Stimulated activated memory B cell treated with anti-CD40 and anti-IgM and Interleukin-4, amounts not matched to agents 10 μg/mL and 1 μg/mL and 100 μg/mL, for 72 hours (primary cell): Measurements from ENCODE around the gene DAB1.
A peak's percentile ranks its signal among the peaks of the same experiment; 100 is the strongest.

Experiments
- ATAC-seq: fragments of 150-1000 bp; cut with Tn5 transposase; 2 replicates; pipeline ENCODE4 v1.10.0; 2021
- H3K27ac Mint-ChIP-seq: one replicate; pipeline ENCODE4 v1.8.0; 2022; ENCODE audit warnings: mild to moderate bottlenecking, mixed read lengths
- H3K27me3 Mint-ChIP-seq: one replicate; pipeline ENCODE4 v1.8.0; 2022; ENCODE audit warnings: mixed read lengths
- H3K36me3 Mint-ChIP-seq: one replicate; pipeline ENCODE4 v1.8.0; 2022; ENCODE audit warnings: mixed read lengths
- H3K4me1 Mint-ChIP-seq: one replicate; pipeline ENCODE4 v1.8.0; 2022; ENCODE audit warnings: mixed read lengths
- H3K4me3 Mint-ChIP-seq: one replicate; pipeline ENCODE4 v1.8.0; 2022; ENCODE audit warnings: mild to moderate bottlenecking, moderate library complexity, mixed read lengths
- H3K9me3 Mint-ChIP-seq: one replicate; pipeline ENCODE4 v1.8.0; 2022; ENCODE audit warnings: mixed read lengths

Gene DAB1

DNA sequence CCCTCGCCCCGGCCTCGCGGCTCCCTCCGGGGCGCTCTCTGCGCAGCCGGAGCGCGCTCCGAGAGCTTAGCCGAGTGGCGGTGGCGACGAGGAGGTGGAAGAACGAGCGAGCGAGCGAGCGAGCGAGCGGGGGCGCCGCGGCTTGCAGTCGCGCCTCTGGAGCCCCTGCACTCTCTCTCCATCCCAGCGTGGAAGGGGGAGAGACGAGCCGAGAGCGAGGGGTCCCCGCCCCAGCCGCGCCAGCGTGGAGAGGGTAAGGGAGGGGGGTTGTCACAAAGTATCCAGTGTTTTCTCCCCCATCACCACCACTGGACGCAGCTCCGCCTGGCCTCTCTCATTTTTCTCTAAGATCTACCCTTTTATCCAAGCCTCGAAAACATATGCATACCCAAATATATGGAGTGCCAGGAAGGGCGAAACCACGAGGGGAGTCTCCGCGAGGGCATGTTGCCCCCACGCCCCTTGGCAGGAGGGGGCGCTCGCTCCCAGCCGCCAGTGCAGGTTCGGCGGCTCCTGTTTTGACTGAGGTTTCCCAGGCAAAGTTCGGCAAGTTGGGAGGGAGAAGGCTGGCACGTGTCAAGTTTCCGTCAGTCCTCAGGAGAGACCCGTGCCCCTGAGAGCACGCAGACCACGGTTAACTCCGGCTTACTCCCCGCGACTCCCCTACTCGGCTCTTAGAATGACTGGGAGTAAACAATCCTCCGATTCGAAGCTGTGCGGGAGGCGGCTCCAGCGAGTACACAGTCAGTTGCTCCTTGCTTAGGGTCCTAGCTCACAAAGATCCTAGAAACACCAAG lies 569 bp upstream of the DAB1 start:
- H3K4me3 Mint-ChIP-seq: no peak overlapping the region
- H3K27ac Mint-ChIP-seq: no peak overlapping the region
- no peak for ATAC-seq
- no peaks in the 10 kb centered on the region for H3K36me3 Mint-ChIP-seq
- peaks cover 32% of the 10 kb centered on the region for H3K27me3 Mint-ChIP-seq
- peaks cover 13% of the 10 kb centered on the region for H3K4me1 Mint-ChIP-seq
- H3K9me3 Mint-ChIP-seq: no peaks in the 10 kb centered on the region

DNA sequence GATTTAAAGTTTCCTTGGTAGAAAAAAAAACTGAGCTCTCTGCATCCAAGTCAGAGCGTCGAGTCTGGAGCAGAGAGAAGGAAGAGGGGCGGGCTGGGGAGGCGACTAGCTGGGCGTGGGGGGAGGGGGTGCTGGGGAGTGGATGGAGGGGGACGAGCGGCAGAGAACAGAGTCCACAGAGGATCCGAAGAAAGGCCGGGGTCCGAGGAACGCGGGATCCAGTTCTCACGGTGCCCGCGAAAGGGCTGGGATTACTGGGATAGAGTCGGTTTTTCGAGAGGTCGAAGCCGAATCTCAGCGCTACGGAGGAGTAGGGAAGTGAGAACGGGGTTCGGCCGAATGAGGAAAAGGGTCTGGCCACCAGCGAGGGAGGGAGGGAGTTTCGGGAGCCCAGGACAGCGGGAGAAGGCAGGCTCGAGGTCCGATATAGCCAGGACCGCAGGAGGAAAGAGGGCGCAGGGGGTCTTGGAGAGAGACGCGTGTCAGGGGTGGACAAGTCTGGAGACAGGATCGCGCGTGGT lies 665 bp downstream of the DAB1 start:
- Mint-ChIP-seq H3K27me3 (peaks cover 32% of the 10 kb centered on the region), H3K36me3 (no peaks in the 10 kb centered on the region), H3K4me3 (peak overlapping the region; percentile 43), H3K27ac (no peak overlapping the region), H3K9me3 (no peaks in the 10 kb centered on the region), H3K4me1 (peaks cover 13% of the 10 kb centered on the region)
- no peak for ATAC-seq

DNA sequence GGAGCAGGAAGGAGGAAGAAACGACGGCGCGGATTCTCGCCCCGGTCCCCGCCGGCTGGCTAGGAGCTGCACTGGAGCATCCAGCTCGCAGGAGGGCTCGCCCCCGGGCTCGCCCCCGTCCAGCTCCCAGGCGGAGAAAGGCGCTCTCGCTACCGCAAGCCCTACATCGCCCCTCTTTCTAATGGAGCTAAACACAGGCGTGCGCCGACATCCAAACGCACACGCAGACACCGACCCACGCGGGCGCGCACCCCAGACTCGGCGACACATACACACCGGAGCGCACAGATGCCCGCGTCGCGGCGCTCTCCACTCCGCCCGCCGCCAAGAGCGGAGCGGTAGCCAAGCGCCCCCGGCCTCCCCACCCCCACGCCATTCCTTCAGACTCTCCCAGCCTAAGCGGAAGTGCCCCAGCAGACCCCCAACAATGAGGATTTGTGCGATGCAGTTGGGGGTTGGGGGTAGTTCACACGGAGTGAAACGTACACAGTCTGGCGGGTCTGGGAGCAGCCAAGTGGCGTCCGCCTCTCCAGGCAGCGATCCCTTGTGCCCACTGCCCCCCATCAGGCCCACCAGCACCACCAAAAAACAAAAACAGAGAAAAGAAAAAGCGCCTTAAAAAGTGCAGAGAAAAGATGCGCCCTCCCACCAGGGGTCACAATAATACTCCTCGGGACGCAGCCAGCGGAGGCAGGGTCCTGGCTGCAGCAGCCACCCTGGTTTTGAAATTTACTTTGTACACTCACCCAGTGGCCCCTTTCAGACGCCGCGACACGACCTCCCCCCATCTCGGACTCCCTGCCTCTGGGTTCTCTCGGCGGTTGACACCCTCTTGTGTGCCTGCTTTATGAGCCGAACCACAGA lies 1.4 kb downstream of the DAB1 start:
- no peak overlapping the region for H3K27ac Mint-ChIP-seq
- H3K27me3 Mint-ChIP-seq: peaks cover 32% of the 10 kb centered on the region
- no peak for ATAC-seq
- H3K36me3 Mint-ChIP-seq: no peaks in the 10 kb centered on the region
- H3K9me3 Mint-ChIP-seq: no peaks in the 10 kb centered on the region
- peaks cover 13% of the 10 kb centered on the region for H3K4me1 Mint-ChIP-seq
- H3K4me3 Mint-ChIP-seq: no peak overlapping the region

DNA sequence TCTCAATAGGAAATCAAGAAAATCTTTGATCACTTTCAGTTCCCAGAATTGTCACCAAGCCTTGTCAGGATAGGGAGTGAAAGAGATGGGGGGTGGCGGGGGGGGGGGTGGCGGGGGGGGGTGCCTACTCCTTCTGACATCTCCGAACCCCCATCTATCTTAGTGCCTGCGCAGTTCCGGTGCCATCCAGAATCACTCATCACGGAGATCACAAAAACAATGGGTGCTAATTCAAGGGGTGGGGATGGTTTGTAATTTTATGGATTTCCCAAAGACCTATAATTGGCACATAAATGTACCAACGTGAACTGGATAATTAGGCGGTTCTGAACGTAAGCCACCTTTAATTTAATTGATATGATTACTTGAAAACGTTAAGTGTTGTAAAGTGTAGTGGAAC lies 2.1 kb downstream of the DAB1 start:
- ATAC-seq: no peak
- no peaks in the 10 kb centered on the region for H3K36me3 Mint-ChIP-seq
- H3K9me3 Mint-ChIP-seq: no peaks in the 10 kb centered on the region
- peaks cover 13% of the 10 kb centered on the region for H3K4me1 Mint-ChIP-seq
- H3K27me3 Mint-ChIP-seq: peaks cover 32% of the 10 kb centered on the region
- H3K4me3 Mint-ChIP-seq: no peak overlapping the region
- no peak overlapping the region for H3K27ac Mint-ChIP-seq

GRCh38 chr1:57420981-57421785 lies 2.7 kb downstream of the DAB1 start:
- Mint-ChIP-seq H3K9me3 (no peaks in the 10 kb centered on the region), H3K4me3 (no peak overlapping the region), H3K27me3 (peaks cover 32% of the 10 kb centered on the region), H3K4me1 (peaks cover 13% of the 10 kb centered on the region), H3K27ac (no peak overlapping the region), H3K36me3 (no peaks in the 10 kb centered on the region)
- no peak for ATAC-seq

GRCh38 chr1:57418971-57419370 lies 4.9 kb downstream of the DAB1 start:
- no peak for ATAC-seq
- Mint-ChIP-seq H3K27ac (no peak overlapping the region), H3K4me3 (no peak overlapping the region), H3K36me3 (no peaks in the 10 kb centered on the region), H3K4me1 (peaks cover 13% of the 10 kb centered on the region), H3K9me3 (no peaks in the 10 kb centered on the region), H3K27me3 (peaks cover 28% of the 10 kb centered on the region)

GRCh38 chr1:57411262-57411661 lies 12.6 kb downstream of the DAB1 start:
- ATAC-seq: no peak
- Mint-ChIP-seq H3K4me3 (no peak overlapping the region), H3K27ac (no peak overlapping the region), H3K36me3 (no peaks in the 10 kb centered on the region), H3K4me1 (no peaks in the 10 kb centered on the region), H3K9me3 (no peaks in the 10 kb centered on the region), H3K27me3 (peaks cover 12% of the 10 kb centered on the region)

DNA sequence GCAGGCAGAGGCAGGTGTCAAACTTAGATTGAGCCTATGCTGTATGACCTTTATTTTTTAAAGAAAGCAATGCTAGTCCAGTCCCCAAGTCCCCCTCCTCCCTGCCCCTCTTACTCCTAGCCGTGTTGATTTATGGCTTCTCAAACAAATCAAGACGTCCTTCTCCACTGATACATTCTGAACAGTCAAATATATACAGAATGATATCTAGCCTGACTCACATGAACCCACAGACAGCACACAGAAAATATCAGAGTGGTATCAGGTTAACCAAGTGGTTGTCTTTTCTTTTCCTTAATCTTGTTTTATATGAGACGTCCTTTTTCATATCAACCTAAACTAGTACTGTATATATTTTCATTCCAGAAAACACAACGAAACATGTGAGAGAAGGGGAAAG lies 13.4 kb downstream of the DAB1 start:
- no peak overlapping the region for H3K27ac Mint-ChIP-seq
- no peak for ATAC-seq
- no peaks in the 10 kb centered on the region for H3K36me3 Mint-ChIP-seq
- no peaks in the 10 kb centered on the region for H3K9me3 Mint-ChIP-seq
- no peak overlapping the region for H3K4me3 Mint-ChIP-seq
- no peaks in the 10 kb centered on the region for H3K4me1 Mint-ChIP-seq
- peaks cover 7% of the 10 kb centered on the region for H3K27me3 Mint-ChIP-seq

DNA sequence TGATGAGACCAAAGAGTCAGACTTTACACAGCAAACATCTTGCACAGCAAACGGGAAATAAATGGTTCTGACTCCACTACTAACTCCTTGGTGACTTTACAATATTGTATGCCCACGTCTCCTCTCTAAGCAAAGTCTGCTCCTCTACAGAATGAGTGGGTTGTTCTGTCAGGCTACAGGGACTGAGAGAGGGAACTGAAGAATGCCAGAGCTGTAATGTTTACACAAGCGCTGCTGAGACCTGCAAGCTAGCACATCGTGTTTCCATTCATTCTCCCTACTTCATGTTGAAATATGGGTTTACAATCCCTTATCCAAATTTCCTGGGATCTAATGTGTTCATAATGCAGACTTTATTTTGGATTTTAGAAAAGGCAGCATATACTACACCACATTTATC lies 15.9 kb downstream of the DAB1 start:
- ATAC-seq: no peak
- H3K36me3 Mint-ChIP-seq: no peaks in the 10 kb centered on the region

DNA sequence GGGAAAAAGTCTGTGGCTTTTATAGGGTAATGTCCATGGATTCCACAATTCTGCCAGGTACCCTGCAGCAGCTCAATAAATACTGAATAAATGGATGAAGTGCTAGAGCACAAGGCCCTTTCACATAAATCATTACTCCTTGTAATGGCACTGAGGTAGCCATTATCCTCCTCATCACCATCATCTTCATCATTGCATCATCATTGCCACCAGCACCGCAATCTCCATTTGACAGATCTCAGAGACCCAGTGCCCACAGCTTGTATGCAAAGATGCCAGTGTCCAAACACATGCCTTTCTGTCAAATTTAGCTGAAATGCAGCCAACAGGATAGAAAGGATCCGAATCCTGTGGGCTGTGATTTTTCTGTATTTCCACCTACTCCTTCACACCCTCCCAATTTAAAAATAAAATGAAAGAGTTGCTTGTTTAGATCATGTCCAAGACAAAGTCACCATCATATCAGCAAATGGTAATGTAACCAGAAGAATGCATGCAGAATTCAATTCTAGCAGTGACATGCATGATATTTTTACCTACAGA lies 17.4 kb downstream of the DAB1 start:
- no peaks in the 10 kb centered on the region for H3K36me3 Mint-ChIP-seq
- no peak overlapping the region for H3K4me3 Mint-ChIP-seq
- H3K9me3 Mint-ChIP-seq: no peaks in the 10 kb centered on the region
- H3K27ac Mint-ChIP-seq: no peak overlapping the region
- no peaks in the 10 kb centered on the region for H3K27me3 Mint-ChIP-seq
- H3K4me1 Mint-ChIP-seq: no peaks in the 10 kb centered on the region
- no peak for ATAC-seq

More for the DNA sequence above, 15.9 kb downstream of the DAB1 start:
- Mint-ChIP-seq H3K4me3 (no peak overlapping the region), H3K27ac (no peak overlapping the region), H3K4me1 (no peaks in the 10 kb centered on the region), H3K27me3 (no peaks in the 10 kb centered on the region), H3K9me3 (no peaks in the 10 kb centered on the region)

- Mint-ChIP-seq H3K9me3 (no peaks in the 10 kb centered on the region), H3K27me3 (no peaks in the 10 kb centered on the region), H3K36me3 (no peaks in the 10 kb centered on the region), H3K4me1 (no peaks in the 10 kb centered on the region), H3K4me3 (no peak overlapping the region), H3K27ac (no peak overlapping the region)
- ATAC-seq: no peak
Measured at GRCh38 chr1:57404884-57405283, 19.0 kb downstream of the DAB1 start.

GRCh38 chr1:57403201-57403600 lies 20.7 kb downstream of the DAB1 start:
- H3K36me3 Mint-ChIP-seq: no peaks in the 10 kb centered on the region
- H3K9me3 Mint-ChIP-seq: no peaks in the 10 kb centered on the region
- no peaks in the 10 kb centered on the region for H3K27me3 Mint-ChIP-seq
- H3K4me3 Mint-ChIP-seq: no peak overlapping the region
- H3K4me1 Mint-ChIP-seq: no peaks in the 10 kb centered on the region
- no peak for ATAC-seq
- H3K27ac Mint-ChIP-seq: no peak overlapping the region

DNA sequence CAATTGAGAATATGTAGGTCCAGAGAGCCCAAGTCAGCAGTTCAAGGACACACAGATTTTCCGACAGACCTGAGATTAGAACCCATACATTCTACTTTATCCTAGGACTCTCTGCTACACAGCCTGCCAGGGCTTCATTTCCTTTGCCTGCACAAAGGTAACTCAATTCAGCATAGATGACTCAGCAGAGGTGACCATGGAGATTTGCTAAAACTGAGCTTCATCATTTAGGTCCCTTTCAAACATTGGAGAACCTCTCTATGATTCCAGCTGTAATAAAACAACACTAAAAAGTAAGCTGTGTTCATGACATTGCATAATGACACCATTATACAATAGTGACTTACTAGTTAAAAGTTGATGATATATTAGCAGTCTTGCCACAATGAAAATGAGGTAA lies 22.2 kb downstream of the DAB1 start:
- no peaks in the 10 kb centered on the region for H3K9me3 Mint-ChIP-seq
- no peaks in the 10 kb centered on the region for H3K36me3 Mint-ChIP-seq
- H3K27ac Mint-ChIP-seq: no peak overlapping the region
- no peaks in the 10 kb centered on the region for H3K27me3 Mint-ChIP-seq
- no peak overlapping the region for H3K4me3 Mint-ChIP-seq
- no peaks in the 10 kb centered on the region for H3K4me1 Mint-ChIP-seq
- ATAC-seq: no peak

GRCh38 chr1:57400048-57400447 lies 23.8 kb downstream of the DAB1 start:
- H3K27ac Mint-ChIP-seq: no peak overlapping the region
- no peaks in the 10 kb centered on the region for H3K27me3 Mint-ChIP-seq
- H3K4me3 Mint-ChIP-seq: no peak overlapping the region
- no peak for ATAC-seq
- no peaks in the 10 kb centered on the region for H3K4me1 Mint-ChIP-seq
- H3K9me3 Mint-ChIP-seq: no peaks in the 10 kb centered on the region
- H3K36me3 Mint-ChIP-seq: no peaks in the 10 kb centered on the region

DNA sequence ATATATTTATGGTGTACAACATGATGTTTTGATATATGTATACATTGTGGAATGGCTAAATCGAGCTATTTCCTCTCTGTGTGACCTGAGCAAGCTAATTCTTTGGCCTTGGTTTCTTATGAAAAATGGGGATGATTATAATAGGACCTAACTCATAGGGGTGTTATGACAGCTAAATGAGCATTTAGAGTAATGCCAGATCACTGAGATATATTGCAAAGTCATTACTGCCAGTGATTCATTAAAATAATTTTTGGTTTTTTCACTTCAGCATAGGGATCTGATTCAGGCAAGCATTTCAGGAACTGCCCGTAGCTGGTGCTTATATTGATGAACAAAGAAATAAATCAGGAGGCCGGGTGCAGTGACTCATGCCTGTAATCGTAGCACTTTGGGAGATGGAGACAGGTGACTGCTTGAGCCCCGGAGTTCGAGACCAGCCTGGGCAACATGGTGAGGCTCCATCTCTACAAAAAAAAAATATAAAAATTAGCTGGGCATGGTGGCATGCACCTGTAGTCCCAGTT lies 30.7 kb downstream of the DAB1 start:
- H3K9me3 Mint-ChIP-seq: peaks cover 2% of the 10 kb centered on the region
- H3K27ac Mint-ChIP-seq: no peak overlapping the region
- H3K4me3 Mint-ChIP-seq: no peak overlapping the region
- H3K36me3 Mint-ChIP-seq: no peaks in the 10 kb centered on the region
- ATAC-seq: no peak
- H3K27me3 Mint-ChIP-seq: no peaks in the 10 kb centered on the region
- no peaks in the 10 kb centered on the region for H3K4me1 Mint-ChIP-seq
